Tibial nerve (tissue), 4 donors: Measurements from ENCODE around the gene RAB5A. TPM values are rescaled to one million over a fixed set of nuclear protein-coding genes. Genes with fewer than 3 reads are reported as not detected.
A peak's percentile ranks its signal among the peaks of the same experiment; 100 is the strongest.

Experiments
- DNase-seq, 2 donors: peaks; one replicate each; pipeline ENCODE4 v3.0.0-alpha.2; 2019; ENCODE audit warnings: low spot score in 2 of 2
- H3K27ac ChIP-seq, 4 donors: fragments of 200-600 bp; sonication (generic) in 3 of 4; one replicate each; pipeline ENCODE4 v1.5.1; 2017 to 2019; ENCODE audit warnings: mild to moderate bottlenecking in 1 of 4
- H3K27me3 ChIP-seq, 2 donors: fragments of 200-600 bp; sonication (generic) in 1 of 2; one replicate each; pipeline versions ENCODE4 v1.5.1 to v1.6.0; 2017 to 2019
- H3K36me3 ChIP-seq, 3 donors: fragments of 200-600 bp; sonication (generic); one replicate each; pipeline ENCODE4 v1.5.1; 2018 to 2019
- H3K4me1 ChIP-seq, 4 donors: fragments of 200-600 bp; sonication (generic) in 3 of 4; one replicate each; pipeline ENCODE4 v1.5.1; 2017 to 2019
- H3K4me3 ChIP-seq, 4 donors: fragments of 200-600 bp; sonication (generic) in 3 of 4; one replicate each; pipeline ENCODE4 v1.5.1; 2017 to 2019; ENCODE audit warnings: mild to moderate bottlenecking in 1 of 4, moderate library complexity in 1 of 4
- H3K9me3 ChIP-seq, 4 donors: fragments of 200-600 bp; sonication (generic) in 3 of 4; one replicate each; pipeline ENCODE4 v1.5.1; 2017 to 2019
- CTCF ChIP-seq, 5 experiments: fragments of 200-600 bp in 3 of 5; fragments of 450-650 bp in 2 of 5; sonication (generic) in 3 of 5; IDR thresholded peaks; one replicate each; pipeline ENCODE4 v1.5.1; 2016 to 2019; ENCODE audit warnings: antibody characterized with exemption in 5 of 5, mild to moderate bottlenecking in 3 of 5, moderate library complexity in 2 of 5
- EP300 ChIP-seq, 2 donors: sonication (generic); formaldehyde crosslinking; IDR thresholded peaks; one replicate each; pipeline ENCODE4 v1.6.1; 2017; ENCODE audit warnings: antibody characterized with exemption in 2 of 2, mild to moderate bottlenecking in 1 of 2
- POLR2A ChIP-seq, 2 donors: fragments of 450-650 bp; IDR thresholded peaks; one replicate each; pipeline ENCODE4 v1.6.1; 2017; ENCODE audit warnings: antibody characterized with exemption in 2 of 2, mild to moderate bottlenecking in 2 of 2, moderate library complexity in 2 of 2
- WGBS, 2 donors: methylation state at CpG; one replicate each; pipeline ENCODE4 v1.1.5; 2018; 5-methylcytosine and 5-hydroxymethylcytosine counted together
- total RNA-seq, 4 donors: library from RNA; depleted of rRNA; stranded (reverse); fragments of >200 nt; gene quantifications; one replicate each; pipeline ENCODE4 v1.1.0, GENCODE V29; 2016

RAB5A gene
- total RNA-seq, 4 donors from 2014 or later = 47.7 to 83.0 (median 53.2) TPM

- DNase-seq = no peak
- WGBS, 2 donors = 42% methylated on average over 26 of the region's 26 CpGs
- H3K36me3 ChIP-seq = peaks cover 0 to 4% (median 0%) of the 10 kb centered on the region in 3 donors
- no peaks in the 10 kb centered on the region for H3K9me3 ChIP-seq
- no peaks in the 10 kb centered on the region for H3K27me3 ChIP-seq
- H3K4me3 ChIP-seq = peak overlapping the region; percentile 78 to 98 (median 88)
- TF ChIP-seq CTCF (IDR thresholded peaks at IDR 0.05) (no peak), EP300 (IDR thresholded peaks at IDR 0.05) (no peak), POLR2A (IDR thresholded peaks at IDR 0.05) (no peak)
- H3K4me1 ChIP-seq = peaks cover 0 to 40% (median 13%) of the 10 kb centered on the region in 4 donors
- peak overlapping the region; percentile 91 to 100 (median 98) for H3K27ac ChIP-seq
Observed at GRCh38 chr3:19945969-19946831, 697 bp upstream of the RAB5A start.

- DNase-seq = peak; percentile 16 to 36
- Histone ChIP-seq H3K4me3 (peak overlapping the region; percentile 78 to 98 (median 88)), H3K36me3 (peaks cover 0 to 16% (median 0%) of the 10 kb centered on the region in 3 donors), H3K27ac (peak overlapping the region; percentile 91 to 100 (median 98)), H3K4me1 (peaks cover 0 to 54% (median 13%) of the 10 kb centered on the region in 4 donors), H3K27me3 (no peaks in the 10 kb centered on the region), H3K9me3 (no peaks in the 10 kb centered on the region)
- WGBS, 2 donors = 0% methylated on average over 26 to 29 of the region's 30 CpGs
- TF ChIP-seq POLR2A (IDR thresholded peaks at IDR 0.05) = no peak
- TF ChIP-seq EP300 (IDR thresholded peaks at IDR 0.05) = no peak
- no peak for TF ChIP-seq CTCF (IDR thresholded peaks at IDR 0.05)
Observed at GRCh38 chr3:19947549-19948225, 790 bp downstream of the RAB5A start.

- 0% methylated on average over 2 of the region's 2 CpGs for WGBS, 2 donors
- Histone ChIP-seq H3K4me1 (peaks cover 0 to 59% (median 13%) of the 10 kb centered on the region in 4 donors), H3K36me3 (peaks cover 0 to 18% (median 0%) of the 10 kb centered on the region in 3 donors), H3K4me3 (peak overlapping the region; percentile 78 to 98 (median 88)), H3K27me3 (no peaks in the 10 kb centered on the region), H3K9me3 (no peaks in the 10 kb centered on the region), H3K27ac (peak overlapping the region; percentile 91 to 100 (median 98))
- TF ChIP-seq EP300 (IDR thresholded peaks at IDR 0.05) (no peak), CTCF (IDR thresholded peaks at IDR 0.05) (no peak), POLR2A (IDR thresholded peaks at IDR 0.05) (no peak)
- DNase-seq = no peak
Observed at GRCh38 chr3:19948226-19948591, 1.3 kb downstream of the RAB5A start.

GRCh38 chr3:19950316-19950715 lies 3.4 kb downstream of the RAB5A start:
- DNase-seq = no peak
- WGBS, 2 donors = 78 to 84% methylated on average over 2 of the region's 2 CpGs
- peaks cover 0 to 68% (median 13%) of the 10 kb centered on the region in 4 donors for H3K4me1 ChIP-seq

More at GRCh38 chr3:19950316-19950715, 3.4 kb downstream of the RAB5A start:
- no peak overlapping the region for H3K27ac ChIP-seq
- no peak for TF ChIP-seq CTCF (IDR thresholded peaks at IDR 0.05)
- TF ChIP-seq EP300 (IDR thresholded peaks at IDR 0.05) = no peak
- no peak for TF ChIP-seq POLR2A (IDR thresholded peaks at IDR 0.05)
- no peaks in the 10 kb centered on the region for H3K27me3 ChIP-seq
- peaks cover 0 to 34% (median 0%) of the 10 kb centered on the region in 3 donors for H3K36me3 ChIP-seq
- no peaks in the 10 kb centered on the region for H3K9me3 ChIP-seq
- no peak overlapping the region for H3K4me3 ChIP-seq
